ENCODE results near the gene FAM171A1. TPM values are rescaled to one million over a fixed set of nuclear protein-coding genes. Genes with fewer than 3 reads are reported as not detected.

Gene FAM171A1
- total and polyA plus RNA-seq, 8 donors = 12.4 to 34.1 (median 21.4) TPM

DNA sequence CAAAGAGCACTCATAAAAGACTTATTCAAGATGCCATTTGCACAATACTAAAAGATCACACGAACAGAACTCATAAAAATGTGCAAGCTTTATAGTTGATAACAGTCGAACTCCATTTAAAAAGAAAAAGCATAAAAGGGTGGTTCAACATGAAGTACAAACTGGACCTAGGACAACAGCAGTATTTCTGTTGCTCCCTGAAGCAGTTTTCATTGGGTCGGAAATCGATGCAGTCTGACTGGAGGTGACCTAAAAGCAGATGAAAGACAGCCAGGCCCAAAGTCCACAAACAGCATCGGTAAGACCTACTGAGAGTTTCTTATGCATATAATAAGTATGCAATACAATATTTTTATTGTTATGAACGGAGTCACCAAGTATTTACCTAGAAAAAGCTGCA is 23.9 kb downstream of the FAM171A1 start:
- no peak for DNase-seq
- 65 to 78% methylated on average over 6 of the region's 6 CpGs for WGBS, 2 donors

GRCh38 chr10:15346440-15347141 is 24.5 kb downstream of the FAM171A1 start:
- no peak overlapping the region for H3K4me3 ChIP-seq
- ATAC-seq (no peak), DNase-seq (no peak), FAIRE-seq (no peak)
- 52% methylated on average over 8 of the region's 8 CpGs for WGBS, 2 donors
- H3K9me3 ChIP-seq = no peaks in the 10 kb centered on the region
- no peaks in the 10 kb centered on the region for H3K36me3 ChIP-seq
- no peaks in the 10 kb centered on the region for H3K27me3 ChIP-seq
- TF ChIP-seq CTCF (IDR thresholded peaks at IDR 0.05) = no peak
- peak overlapping the region in 1 of 4 donors; percentile 13 for H3K27ac ChIP-seq
- peaks cover 0 to 8% (median 0%) of the 10 kb centered on the region in 3 donors for H3K4me1 ChIP-seq
- intact Hi-C loops (cut with DNase I) = no loop called here

More for the DNA sequence above, 23.9 kb downstream of the FAM171A1 start:
- Histone ChIP-seq H3K4me3 (no peak overlapping the region), H3K27ac (no peak overlapping the region), H3K9me3 (no peaks in the 10 kb centered on the region), H3K4me1 (peaks cover 0 to 8% (median 0%) of the 10 kb centered on the region in 3 donors), H3K27me3 (no peaks in the 10 kb centered on the region), H3K36me3 (no peaks in the 10 kb centered on the region)
- ATAC-seq = no peak
- no peak for TF ChIP-seq CTCF (IDR thresholded peaks at IDR 0.05)
- FAIRE-seq = no peak
- intact Hi-C loops (cut with DNase I) = no loop called here

- FAIRE-seq (no peak), ATAC-seq (no peak)
These were observed 25.6 kb downstream of the FAM171A1 start for GRCh38 chr10:15345450-15345849.

DNA sequence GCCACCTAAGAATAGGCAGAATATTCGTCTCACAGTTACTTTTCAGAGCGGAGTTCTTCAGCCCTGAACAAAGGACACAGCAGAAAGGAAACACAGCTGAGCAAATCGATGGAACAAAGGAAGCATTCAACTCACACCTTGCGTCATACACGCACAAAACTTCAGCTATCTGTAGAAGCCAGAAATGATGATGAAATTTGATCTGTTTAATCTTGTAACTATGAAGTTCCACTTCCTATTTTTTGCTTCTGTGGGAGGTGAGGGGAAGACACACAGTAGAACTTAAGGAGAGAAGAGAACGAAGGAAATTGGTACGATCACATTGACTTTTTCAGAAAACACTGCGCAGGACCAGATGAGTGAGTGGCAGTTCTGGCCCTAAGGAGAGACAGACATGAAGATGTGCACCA is 26.2 kb downstream of the FAM171A1 start:
- no peak for TF ChIP-seq CTCF (IDR thresholded peaks at IDR 0.05)
- no peaks in the 10 kb centered on the region for H3K9me3 ChIP-seq
- H3K27ac ChIP-seq = peak overlapping the region; percentile 20 to 66 (median 51)
- DNase-seq = peak in 2 of 6 donors; percentile 15 to 25
- H3K36me3 ChIP-seq = no peaks in the 10 kb centered on the region
- H3K4me3 ChIP-seq = no peak overlapping the region
- FAIRE-seq = no peak
- no peaks in the 10 kb centered on the region for H3K27me3 ChIP-seq
- ATAC-seq = peak; percentile 69 to 85 (median 78)
- intact Hi-C loops (cut with DNase I) = no loop called here
- 54 to 58% methylated on average over 8 of the region's 8 CpGs for WGBS, 2 donors
- peaks cover 0 to 8% (median 0%) of the 10 kb centered on the region in 3 donors for H3K4me1 ChIP-seq

More at GRCh38 chr10:15345450-15345849, 25.6 kb downstream of the FAM171A1 start:
- no peak for TF ChIP-seq CTCF (IDR thresholded peaks at IDR 0.05)
- Histone ChIP-seq H3K9me3 (no peaks in the 10 kb centered on the region), H3K36me3 (no peaks in the 10 kb centered on the region), H3K4me3 (no peak overlapping the region), H3K4me1 (peaks cover 0 to 8% (median 0%) of the 10 kb centered on the region in 3 donors), H3K27ac (peak overlapping the region in 3 of 4 donors; percentile 41 to 66 (median 61)), H3K27me3 (no peaks in the 10 kb centered on the region)
- intact Hi-C loops (cut with DNase I) = no loop called here
- 53 to 56% methylated on average over 5 of the region's 5 CpGs for WGBS, 2 donors
- DNase-seq = no peak

DNA sequence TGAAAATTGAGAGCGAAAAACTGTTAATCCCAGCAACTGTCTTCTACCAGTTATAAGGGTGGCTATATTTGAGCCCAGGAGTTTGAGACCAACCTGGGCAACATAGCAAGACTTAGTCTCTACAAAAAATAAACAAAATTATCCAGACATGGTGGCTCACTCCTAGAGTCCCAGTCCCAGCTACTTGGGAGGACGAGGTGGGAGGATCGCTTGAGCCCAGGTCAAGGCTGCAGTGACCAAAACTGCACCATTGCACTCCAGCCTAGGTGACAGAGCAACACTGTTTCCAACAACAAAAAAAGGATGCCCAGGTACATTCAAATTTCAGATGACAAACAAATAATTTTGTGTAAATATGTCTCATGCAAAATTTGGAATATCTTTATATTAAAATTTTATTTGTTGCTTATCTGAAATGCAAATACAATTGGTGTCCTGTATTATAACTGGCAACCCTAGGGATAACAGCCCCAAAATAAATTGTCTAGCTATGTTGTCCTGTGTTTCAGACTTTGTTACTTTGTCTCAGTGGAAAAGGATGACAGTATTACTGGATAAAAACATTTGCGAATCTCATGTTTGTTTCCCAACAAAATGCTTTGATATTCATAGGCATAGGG is 26.7 kb downstream of the FAM171A1 start:
- no peaks in the 10 kb centered on the region for H3K36me3 ChIP-seq
- peak overlapping the region; percentile 20 to 66 (median 51) for H3K27ac ChIP-seq
- H3K27me3 ChIP-seq = no peaks in the 10 kb centered on the region
- 89% methylated on average over 4 of the region's 4 CpGs for WGBS, 2 donors
- ATAC-seq (no peak), FAIRE-seq (no peak), DNase-seq (no peak)
- no peaks in the 10 kb centered on the region for H3K9me3 ChIP-seq
- intact Hi-C loops (cut with DNase I) = no loop called here
- no peak for TF ChIP-seq CTCF (IDR thresholded peaks at IDR 0.05)
- H3K4me3 ChIP-seq = no peak overlapping the region
- H3K4me1 ChIP-seq = peaks cover 0 to 8% (median 0%) of the 10 kb centered on the region in 3 donors

Measured in pancreas (tissue), 10 donors.